ENCODE data around the gene INSRR. TPM values are rescaled to one million over a fixed set of nuclear protein-coding genes. Genes with fewer than 3 reads are reported as not detected.

INSRR gene
- total and polyA plus RNA-seq, 2 of the 4 experiments (the other 2 are of a cell fraction) = not detected

DNA sequence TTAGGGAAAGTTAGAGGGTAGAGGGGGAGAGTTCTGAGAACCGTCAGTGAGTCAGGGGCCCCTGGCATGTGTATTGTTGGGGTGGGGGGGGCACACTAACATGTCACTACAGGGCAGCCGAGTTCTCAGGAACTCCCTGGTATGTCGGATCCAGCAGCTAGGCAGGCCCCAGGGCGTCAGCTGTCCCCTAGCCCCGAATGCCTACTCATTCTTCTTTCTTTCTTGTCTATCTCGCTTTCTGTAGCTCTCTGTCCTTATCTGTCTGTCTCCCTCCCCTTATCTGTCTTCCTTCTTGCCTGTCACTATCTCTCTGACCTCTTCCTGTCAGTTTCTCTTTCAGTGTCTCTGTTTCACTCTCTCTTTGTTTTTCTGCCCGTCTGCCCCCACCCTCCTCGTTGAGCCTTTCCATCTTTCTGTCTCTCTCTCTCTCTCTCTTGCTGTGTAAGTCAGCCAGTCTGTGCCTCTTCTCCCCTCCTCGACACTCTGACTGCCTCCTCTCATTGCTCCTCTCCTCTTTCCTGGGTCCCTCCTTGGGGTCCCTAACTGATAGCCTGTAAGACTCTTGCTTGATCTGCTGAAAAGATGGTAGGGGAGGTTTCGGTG is 4.2 kb upstream of the INSRR start:
- Histone ChIP-seq H3K4me2 (ENCODE audit: low read depth, low read length) (no peak overlapping the region), H3K27ac (ENCODE audit: insufficient read depth, low read length) (no peak overlapping the region), H4K8ac (ENCODE audit: low read depth in 2 of 2, low read length in 2 of 2) (no peak overlapping the region), H3K9me1 (ENCODE audit: insufficient read depth, low read length) (no peaks in the 10 kb centered on the region), H3K14ac (replicated peaks; ENCODE audit: low read depth, low read length) (no peak overlapping the region), H3K4ac (ENCODE audit: low read depth, low read length) (no peak overlapping the region), H4K20me1 (ENCODE audit: insufficient read depth, low read length) (0 out of 2 replicates have a peak, but pooled peaks cover 9% of the 10 kb centered on the region), H2BK5ac (ENCODE audit: low read depth, low read length, poor library complexity, severe bottlenecking) (no peak overlapping the region), H3K9ac (ENCODE audit: low read depth, low read length) (no peak overlapping the region), H4K5ac (ENCODE audit: low read depth, low read length) (no peak overlapping the region), H3K27me3 (ENCODE audit: control insufficient read depth, insufficient read depth, low read length) (peaks cover 82% of the 10 kb centered on the region), H2BK15ac (ENCODE audit: low read depth, low read length) (no peak overlapping the region), H2BK120ac (ENCODE audit: low read depth, low read length) (no peak overlapping the region), H3K4me1 (ENCODE audit: control insufficient read depth, insufficient read depth, low read length) (peaks cover 4% of the 10 kb centered on the region; the same call in 1 of the 2 replicates), H3K56ac (ENCODE audit: extremely low read depth, insufficient read depth, low read length) (no peak overlapping the region), H3K23ac (ENCODE audit: low read depth, low read length) (no peak overlapping the region), H3K79me1 (ENCODE audit: low read depth in 1 of 2, low read length in 2 of 2) (no peaks in the 10 kb centered on the region), H2AK9ac (replicated peaks; ENCODE audit: low read depth, low read length, poor library complexity) (no peak overlapping the region), H2AFZ (replicated peaks; ENCODE audit: low read length, poor library complexity) (no peak overlapping the region), H3K4me3 (ENCODE audit: insufficient read depth, low read depth, low read length) (no peak overlapping the region), H3K36me3 (ENCODE audit: control insufficient read depth, insufficient read depth, low read length) (no peaks in the 10 kb centered on the region), H4K91ac (ENCODE audit: insufficient read depth, low read depth, low read length) (no peak overlapping the region), H2BK20ac (ENCODE audit: low read depth, low read length) (no peak overlapping the region), H3K18ac (ENCODE audit: low read depth, low read length) (no peak overlapping the region), H3K9me3 (ENCODE audit: control insufficient read depth, insufficient read depth, low read length) (no peaks in the 10 kb centered on the region), H2AK5ac (ENCODE audit: low read depth, low read length) (no peak overlapping the region)
- in situ Hi-C loops (cut with MboI; ENCODE audit: low sequenced_read_pairs) = no loop called here
- BruUV-seq (replicated peaks) = no TSS peak
- CTCF ChIA-PET = interaction anchor here (0.5 to 1.3 kb wide), 3 partner anchors 24 to 88 kb away, joined by 3 to 5 read pairs (median 4); no protein-coding TSS in a partner anchor
- intact Hi-C loops (cut with micrococcal nuclease) = no loop called here
- POLR2A ChIA-PET (ENCODE audit: unreplicated experiment) = no interaction called here
- DNase-seq (no peak), ATAC-seq (ENCODE audit: low read depth) (no peak)
- TF ChIP-seq CEBPB (IDR thresholded peaks at IDR 0.05; ENCODE audit: low read depth, low read length) (no peak), RFX5 (IDR thresholded peaks at IDR 0.05; ENCODE audit: low read depth, low read length) (no peak)
- TF ChIP-seq, protein P1, sequence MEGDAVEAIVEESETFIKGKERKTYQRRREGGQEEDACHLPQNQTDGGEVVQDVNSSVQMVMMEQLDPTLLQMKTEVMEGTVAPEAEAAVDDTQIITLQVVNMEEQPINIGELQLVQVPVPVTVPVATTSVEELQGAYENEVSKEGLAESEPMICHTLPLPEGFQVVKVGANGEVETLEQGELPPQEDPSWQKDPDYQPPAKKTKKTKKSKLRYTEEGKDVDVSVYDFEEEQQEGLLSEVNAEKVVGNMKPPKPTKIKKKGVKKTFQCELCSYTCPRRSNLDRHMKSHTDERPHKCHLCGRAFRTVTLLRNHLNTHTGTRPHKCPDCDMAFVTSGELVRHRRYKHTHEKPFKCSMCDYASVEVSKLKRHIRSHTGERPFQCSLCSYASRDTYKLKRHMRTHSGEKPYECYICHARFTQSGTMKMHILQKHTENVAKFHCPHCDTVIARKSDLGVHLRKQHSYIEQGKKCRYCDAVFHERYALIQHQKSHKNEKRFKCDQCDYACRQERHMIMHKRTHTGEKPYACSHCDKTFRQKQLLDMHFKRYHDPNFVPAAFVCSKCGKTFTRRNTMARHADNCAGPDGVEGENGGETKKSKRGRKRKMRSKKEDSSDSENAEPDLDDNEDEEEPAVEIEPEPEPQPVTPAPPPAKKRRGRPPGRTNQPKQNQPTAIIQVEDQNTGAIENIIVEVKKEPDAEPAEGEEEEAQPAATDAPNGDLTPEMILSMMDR (conservative IDR thresholded peaks at IDR 0.05; ENCODE audit: low read depth, low read length) = no peak
- WGBS, 2 experiments (ENCODE audit: extremely low coverage in 2 of 2, insufficient read length in 1 of 2) = 65% methylated on average over 4 of the region's 10 CpGs; no CpG with 5 or more reads in 1 of the 2 experiments
- dilution Hi-C loops (cut with HindIII; ENCODE audit: low sequenced_read_pairs, unreplicated experiment) = no loop called here

All from IMR-90 (cell line).